Endothelial cell of umbilical vein (primary cell): ENCODE data around the gene NELFA. TPM values are rescaled to one million over a fixed set of nuclear protein-coding genes. Genes with fewer than 3 reads are reported as not detected.

Experiments used
- BruUV-seq: library from RNA; stranded (reverse); fragments of 400-500 nt; replicated peaks from 2 replicates; lab custom pipeline; 2021; lab: Mats Ljungman, UMichigan
- CTCF ChIA-PET: fragments of 300-600, 350-600 bp; sonication (Branson Sonifier 250); formaldehyde crosslinking; loops from one replicate; lab custom pipeline; 2021; ENCODE audit warnings: antibody characterized with exemption, inconsistent platforms; lab: Charles Lee
- POLR2A ChIA-PET: fragments of 300-600, 350-600 bp; sonication (Branson Sonifier 250); formaldehyde crosslinking; loops from one replicate; lab custom pipeline; 2021; ENCODE audit warnings: antibody characterized with exemption, inconsistent platforms; lab: Charles Lee
- DNase-seq: peaks from one replicate; pipeline ENCODE4 v3.0.0-alpha.2; 2011; ENCODE audit warnings: low read depth, low spot score
- FAIRE-seq: peaks from 2 replicates; lab custom pipeline; 2011; peaks lifted over from hg19 to GRCh38; lab: Jason Lieb, UNC
- H2AFZ ChIP-seq: 2 replicates; pipeline ENCODE4 v1.6.0; 2012; ENCODE audit warnings: low read depth, low read length, control low read depth, inconsistent platforms
- H3K27ac ChIP-seq: 2 replicates; pipeline ENCODE4 v1.5.1; 2011; ENCODE audit warnings: low read depth, mild to moderate bottlenecking, control low read depth, low read length, moderate library complexity; ENCODE audit not compliant: insufficient read depth
- H3K27me3 ChIP-seq, 2 experiments: 2 replicates each; pipeline versions ENCODE4 v1.6.0 to v1.6.1; 2011; ENCODE audit warnings: low read length in 2 of 2, mixed read lengths in 1 of 2; ENCODE audit not compliant: control insufficient read depth in 2 of 2, insufficient read depth in 2 of 2
- H3K36me3 ChIP-seq, 2 experiments: 2 replicates in 1 of 2; 3 replicates in 1 of 2; pipeline ENCODE4 v1.5.1; 2011; ENCODE audit warnings: low read length in 2 of 2, mild to moderate bottlenecking in 1 of 2, moderate library complexity in 1 of 2; ENCODE audit not compliant: control insufficient read depth in 2 of 2, insufficient read depth in 2 of 2; ENCODE audit errors: extremely low read depth in 1 of 2
- H3K4me1 ChIP-seq: 3 replicates; pipeline ENCODE4 v1.5.1; 2011; ENCODE audit warnings: mild to moderate bottlenecking, low read length; ENCODE audit not compliant: control insufficient read depth, insufficient read depth; ENCODE audit errors: extremely low read depth
- H3K4me2 ChIP-seq: 2 replicates; pipeline ENCODE4 v1.6.1; 2011; ENCODE audit warnings: low read length, control low read depth, mixed read lengths; ENCODE audit not compliant: insufficient read depth
- H3K4me3 ChIP-seq, 3 experiments: fragments of 200-600 bp in 1 of 3; sonication (generic), shearing (Covaris generic) in 1 of 3; replicated peaks in 1 of 3; 2 replicates each; pipeline ENCODE4 v1.5.1; 2011 to 2016; ENCODE audit warnings: control low read depth in 3 of 3, low read length in 3 of 3, mild to moderate bottlenecking in 2 of 3, inconsistent platforms in 1 of 3, low read depth in 1 of 3, moderate library complexity in 1 of 3; ENCODE audit not compliant: insufficient read depth in 1 of 3
- H3K79me2 ChIP-seq: 2 replicates; pipeline ENCODE4 v1.6.0; 2012; ENCODE audit warnings: low read length, inconsistent platforms; ENCODE audit not compliant: control insufficient read depth, insufficient read depth
- H3K9ac ChIP-seq: replicated peaks from 2 replicates; pipeline ENCODE3; 2011; ENCODE audit warnings: low read length, control low read depth; ENCODE audit not compliant: insufficient read depth; ENCODE audit errors: extremely low read depth
- H3K9me1 ChIP-seq: replicated peaks from 3 replicates; pipeline ENCODE4 v1.6.0; 2011; ENCODE audit warnings: mild to moderate bottlenecking, low read length; ENCODE audit not compliant: control insufficient read depth, insufficient read depth; ENCODE audit errors: extremely low read depth
- H3K9me3 ChIP-seq: replicated peaks from 2 replicates; pipeline ENCODE4 v1.5.1; 2012; ENCODE audit warnings: low read length, inconsistent platforms; ENCODE audit not compliant: control insufficient read depth, insufficient read depth
- H4K20me1 ChIP-seq: replicated peaks from 2 replicates; pipeline ENCODE3; 2011; ENCODE audit warnings: mild to moderate bottlenecking, low read length; ENCODE audit not compliant: control insufficient read depth, insufficient read depth; ENCODE audit errors: extremely low read depth
- CTCF ChIP-seq, 2 donors: IDR thresholded peaks; 1 replicate in 1 of 2; 2 replicates in 1 of 2; pipeline ENCODE4 v1.5.1; 2011; ENCODE audit warnings: low read length in 2 of 2, mild to moderate bottlenecking in 2 of 2, moderate library complexity in 2 of 2, control low read depth in 1 of 2, inconsistent platforms in 1 of 2, low read depth in 1 of 2; ENCODE audit not compliant: insufficient read depth in 1 of 2; ENCODE audit errors: extremely low read depth in 1 of 2
- EZH2 ChIP-seq: IDR thresholded peaks from 2 replicates; pipeline ENCODE4 v1.6.1; 2012; ENCODE audit warnings: borderline replicate concordance, low read depth, mild to moderate bottlenecking, moderate library complexity, low read length, inconsistent platforms; ENCODE audit not compliant: severe bottlenecking
- FOS ChIP-seq: IDR thresholded peaks from 2 replicates; pipeline ENCODE4 v1.6.1; 2011; ENCODE audit warnings: mild to moderate bottlenecking, low read length, moderate library complexity, borderline replicate concordance; ENCODE audit not compliant: insufficient read depth
- GATA2 ChIP-seq: IDR thresholded peaks from 2 replicates; pipeline ENCODE4 v1.7.0; 2011; ENCODE audit warnings: low read depth, mild to moderate bottlenecking, moderate library complexity, mixed read lengths, low read length; ENCODE audit not compliant: insufficient read length, insufficient read depth
- JUN ChIP-seq: IDR thresholded peaks from 2 replicates; pipeline ENCODE4 v1.6.1; 2011; ENCODE audit warnings: borderline replicate concordance, low read depth; ENCODE audit not compliant: insufficient read length, insufficient read depth
- MAX ChIP-seq: IDR thresholded peaks from 2 replicates; pipeline ENCODE4 v1.6.1; 2011; ENCODE audit not compliant: insufficient read depth, insufficient read length
- MYC ChIP-seq: IDR thresholded peaks from one replicate; pipeline ENCODE4 v1.6.1; 2011; ENCODE audit warnings: mild to moderate bottlenecking, low read depth, low read length
- POLR2A ChIP-seq: IDR thresholded peaks from 2 replicates; pipeline ENCODE4 v1.6.1; 2012; ENCODE audit warnings: low read depth, mild to moderate bottlenecking, control low read depth, low read length
- POLR2AphosphoS5 ChIP-seq: IDR thresholded peaks from 2 replicates; pipeline ENCODE4 v1.6.1; 2012; ENCODE audit warnings: low read depth, mild to moderate bottlenecking, control low read depth, low read length, moderate library complexity; ENCODE audit not compliant: insufficient read depth
- dilution Hi-C: fragments of 300-500 bp; cut with MboI; formaldehyde crosslinking; loops from one replicate; pipeline ENCODE4 v1.15.0; 2019; ENCODE audit warnings: low sequenced_read_pairs; ENCODE audit not compliant: extremely low pct_ligation_motif_present
- intact Hi-C: fragments of 100-400 bp; cut with micrococcal nuclease; formaldehyde crosslinking; loops from one replicate; pipeline ENCODE4 v1.10.0; 2022
- microRNA counts: library from miRNA; unstranded; fragments of <30 nt; microRNA quantifications from one replicate; lab custom pipeline; 2016
- microRNA-seq: library from miRNA; unstranded; fragments of <30 nt; microRNA quantifications from one replicate; pipeline ENCODE4 v1.2.0, GENCODE V29; 2021; ENCODE audit warnings: borderline number of aligned reads, borderline replicate concordance
- polyA plus RNA-seq, 4 experiments: library from polyadenylated mRNA; depleted of rRNA in 3 of 4; stranded (reverse) in 3 of 4; unstranded in 1 of 4; fragments of >200 nt; gene quantifications; 2 replicates each; pipeline versions ENCODE4 v1.2.1 to v1.2.3, GENCODE V29; 2011 to 2012; ENCODE audit warnings: missing spikeins in 1 of 4
- small RNA-seq: library from RNA; depleted of rRNA; stranded (forward); fragments of <200 nt; gene quantifications from one replicate; pipeline ENCODE3, GENCODE V24; 2012; ENCODE audit warnings: low replicate concordance, low read depth; ENCODE audit not compliant: insufficient read depth, insufficient read length
- total RNA-seq: library from RNA; stranded (reverse); gene quantifications from 2 replicates; pipeline ENCODE4 v1.2.3, GENCODE V29; 2021

NELFA gene
- total and polyA plus RNA-seq, 2 donors (not counting 3 experiments of a cell fraction or from before 2014, with no cell fraction given), result 22.8 to 30.3 TPM

GRCh38 chr4:1932736-1933135 is 76.0 kb downstream of the NELFA start:
- no peaks in the 10 kb centered on the region for H3K27me3 ChIP-seq
- no peak for FAIRE-seq

More at GRCh38 chr4:1932736-1933135, 76.0 kb downstream of the NELFA start:
- dilution Hi-C loops, result no loop called here
- H2AFZ ChIP-seq, result no peak overlapping the region
- no peaks in the 10 kb centered on the region for H4K20me1 ChIP-seq
- H3K79me2 ChIP-seq, result peaks cover 33% of the 10 kb centered on the region
- H3K4me2 ChIP-seq, result no peak overlapping the region
- no peak for TF ChIP-seq MAX
- TF ChIP-seq POLR2A, result no peak
- no peak for TF ChIP-seq FOS
- no peak for TF ChIP-seq POLR2AphosphoS5
- no peak for TF ChIP-seq CTCF (IDR thresholded peaks at IDR 0.05; ENCODE audit: extremely low read depth in 1 of 2, insufficient read depth in 1 of 2, low read depth in 1 of 2, low read length in 2 of 2)
- TF ChIP-seq JUN, result no peak
- no peak for TF ChIP-seq EZH2
- no peak for TF ChIP-seq MYC
- no peak for TF ChIP-seq GATA2
- no peak overlapping the region for H3K4me3 ChIP-seq
- no peak for DNase-seq
- no peaks in the 10 kb centered on the region for H3K9me1 ChIP-seq
- no peak overlapping the region for H3K27ac ChIP-seq
- intact Hi-C loops, result no loop called here
- H3K9me3 ChIP-seq, result no peaks in the 10 kb centered on the region
- H3K4me1 ChIP-seq, result no peaks in the 10 kb centered on the region
- no peak overlapping the region for H3K9ac ChIP-seq
- ChIA-PET CTCF (no interaction called here), POLR2A (no interaction called here)
- H3K36me3 ChIP-seq, result peaks cover 14 to 24% of the 10 kb centered on the region in 2 experiments
- no TSS peak for BruUV-seq

MicroRNA genes within 50 kb of the gene (microRNA counts, 767-probe panel; counts per million panel counts)
- microRNA hsa-miR-943 (lab: Ali Mortazavi, UCI), result 723 counts per million, percentile 96 among the panel's probes with 10 or more counts

Small RNA genes within 50 kb of the gene (microRNA-seq; reads per million reads assigned to microRNA genes)
- gene MIR943, result not detected

Small RNA genes within 50 kb of the gene (small RNA-seq; reads per million reads assigned to genes)
- gene SCARNA22, result 701 reads per million, percentile 100 among the genes with 10 or more reads in this experiment

Other genes with a start within 250 kb of the NELFA start
- 1.2 TPM in 2 replicates for gene FGFR3, start 215.7 kb downstream of the NELFA start, total RNA-seq
- 0.73 and 0.92 TPM in 2 replicates for gene FGFR3, start 215.7 kb downstream of the NELFA start, polyA plus RNA-seq
- 58.3 and 62.5 TPM in 2 replicates for gene LETM1, start 152.8 kb downstream of the NELFA start, total RNA-seq
- 25.6 and 27.5 TPM in 2 replicates for gene LETM1, start 152.8 kb downstream of the NELFA start, polyA plus RNA-seq
- gene NSD2, start 137.6 kb downstream of the NELFA start, total RNA-seq, result 152 and 171 TPM in 2 replicates
- gene NSD2, start 137.6 kb downstream of the NELFA start, polyA plus RNA-seq, result 31.3 and 31.6 TPM in 2 replicates
- gene NAT8L, start 50.4 kb upstream of the NELFA start, total RNA-seq, result 0.11 and 0.12 TPM in 2 replicates
- gene NAT8L, start 50.4 kb upstream of the NELFA start, polyA plus RNA-seq, result 0.10 and 0.11 TPM in 2 replicates
- 15.9 and 16.0 TPM in 2 replicates for gene HAUS3, start 233.1 kb upstream of the NELFA start, total RNA-seq
- gene HAUS3, start 233.1 kb upstream of the NELFA start, polyA plus RNA-seq, result 4.4 and 4.6 TPM in 2 replicates
- 3.1 and 4.2 TPM in 2 replicates for gene POLN, start 233.1 kb upstream of the NELFA start, total RNA-seq
- gene POLN, start 233.1 kb upstream of the NELFA start, polyA plus RNA-seq, result 1.3 TPM in 2 replicates